Mesenchymal stem cell (in vitro differentiated cells and primary cell): ENCODE data around the gene NOL4L.

Experiments used
- DNase-seq: peaks from one replicate; pipeline ENCODE4 v3.0.0-alpha.2; 2013
- H2AFZ ChIP-seq: one replicate; pipeline ENCODE4 v1.6.1; 2013; ENCODE audit warnings: low read depth, mild to moderate bottlenecking, control low read depth, inconsistent platforms, low read length, moderate library complexity
- H2AK5ac ChIP-seq: 2 replicates; pipeline ENCODE4 v1.6.1; 2013; ENCODE audit warnings: low read length, moderate library complexity, mild to moderate bottlenecking, inconsistent platforms; ENCODE audit not compliant: severe bottlenecking
- H2BK120ac ChIP-seq: one replicate; pipeline ENCODE4 v1.6.1; 2013; ENCODE audit warnings: low read depth, mild to moderate bottlenecking, inconsistent platforms, low read length, moderate library complexity
- H2BK12ac ChIP-seq, 2 experiments: one replicate each; pipeline ENCODE4 v1.6.1; 2013; ENCODE audit warnings: inconsistent platforms in 2 of 2, low read length in 2 of 2, mild to moderate bottlenecking in 2 of 2, moderate library complexity in 2 of 2, control low read depth in 1 of 2
- H2BK15ac ChIP-seq: one replicate; pipeline ENCODE4 v1.6.1; 2013; ENCODE audit warnings: mild to moderate bottlenecking, low read depth, inconsistent platforms; ENCODE audit not compliant: poor library complexity, severe bottlenecking
- H2BK5ac ChIP-seq: 2 replicates; pipeline ENCODE4 v1.6.1; 2013; ENCODE audit warnings: low read depth, mild to moderate bottlenecking, low read length, control low read depth, inconsistent platforms; ENCODE audit not compliant: poor library complexity, severe bottlenecking
- H3K14ac ChIP-seq, 2 experiments: one replicate each; pipeline ENCODE4 v1.6.1; 2013; ENCODE audit warnings: inconsistent platforms in 2 of 2, low read length in 2 of 2, control low read depth in 1 of 2, mild to moderate bottlenecking in 1 of 2, moderate library complexity in 1 of 2
- H3K18ac ChIP-seq, 2 experiments: one replicate each; pipeline ENCODE4 v1.6.1; 2013; ENCODE audit warnings: inconsistent platforms in 2 of 2, low read length in 2 of 2, control low read depth in 1 of 2, low read depth in 1 of 2, mild to moderate bottlenecking in 1 of 2
- H3K23ac ChIP-seq, 2 experiments: one replicate each; pipeline ENCODE4 v1.6.1; 2013; ENCODE audit warnings: inconsistent platforms in 2 of 2, low read length in 2 of 2, mild to moderate bottlenecking in 2 of 2, moderate library complexity in 2 of 2, control low read depth in 1 of 2
- H3K27ac ChIP-seq: 2 replicates; pipeline ENCODE4 v1.5.1; 2013; ENCODE audit warnings: mild to moderate bottlenecking, moderate library complexity, low read length, control low read depth, inconsistent platforms; ENCODE audit not compliant: poor library complexity, severe bottlenecking
- H3K27me3 ChIP-seq, 2 experiments: 2 replicates each; pipeline versions ENCODE4 v1.6.1 to v1.7.0; 2013; ENCODE audit warnings: low read length in 2 of 2, mild to moderate bottlenecking in 2 of 2, moderate library complexity in 2 of 2, control low read depth in 1 of 2, inconsistent platforms in 1 of 2; ENCODE audit not compliant: control insufficient read depth in 1 of 2, insufficient read depth in 1 of 2
- H3K36me3 ChIP-seq, 2 experiments: 2 replicates each; pipeline versions ENCODE4 v1.6.1 to v1.7.0; 2013; ENCODE audit warnings: low read length in 2 of 2, control low read depth in 1 of 2, inconsistent platforms in 1 of 2, low read depth in 1 of 2, mild to moderate bottlenecking in 1 of 2; ENCODE audit not compliant: insufficient read depth in 2 of 2, control insufficient read depth in 1 of 2
- H3K4ac ChIP-seq, 2 experiments: one replicate each; pipeline ENCODE4 v1.6.1; 2013; ENCODE audit warnings: inconsistent platforms in 2 of 2, low read length in 2 of 2, mild to moderate bottlenecking in 2 of 2, moderate library complexity in 2 of 2, control low read depth in 1 of 2, low read depth in 1 of 2
- H3K4me1 ChIP-seq: 2 replicates; pipeline ENCODE4 v1.6.1; 2013; ENCODE audit warnings: low read depth, low read length, control low read depth; ENCODE audit not compliant: control insufficient read depth, insufficient read depth
- H3K4me2 ChIP-seq: 2 replicates; pipeline ENCODE4 v1.6.1; 2013; ENCODE audit warnings: low read length, mild to moderate bottlenecking, inconsistent platforms; ENCODE audit not compliant: poor library complexity, severe bottlenecking
- H3K4me3 ChIP-seq, 2 experiments: 2 replicates each; pipeline versions ENCODE4 v1.5.1 to v1.7.0; 2013; ENCODE audit warnings: low read length in 2 of 2, mild to moderate bottlenecking in 2 of 2, control low read depth in 1 of 2, low read depth in 1 of 2; ENCODE audit not compliant: insufficient read depth in 1 of 2
- H3K79me1 ChIP-seq: replicated peaks from 2 replicates; pipeline ENCODE4 v1.6.1; 2013; ENCODE audit warnings: mild to moderate bottlenecking, control low read depth, low read length, inconsistent platforms; ENCODE audit not compliant: poor library complexity, severe bottlenecking
- H3K9ac ChIP-seq: 2 replicates; pipeline ENCODE4 v1.7.0; 2013; ENCODE audit warnings: mild to moderate bottlenecking, low read length, moderate library complexity
- H3K9me3 ChIP-seq: 2 replicates; pipeline ENCODE4 v1.7.0; 2013; ENCODE audit warnings: mild to moderate bottlenecking, low read length; ENCODE audit not compliant: control insufficient read depth
- H4K8ac ChIP-seq: one replicate; pipeline ENCODE4 v1.6.1; 2013; ENCODE audit warnings: inconsistent platforms, mild to moderate bottlenecking, low read length, moderate library complexity
- H4K91ac ChIP-seq: one replicate; pipeline ENCODE4 v1.6.1; 2013; ENCODE audit warnings: mild to moderate bottlenecking, low read length, inconsistent platforms
- WGBS: methylation state at CpG from one replicate; pipeline ENCODE4 v1.1.7; 2013; ENCODE audit warnings: mixed read lengths; 5-methylcytosine and 5-hydroxymethylcytosine counted together

Gene NOL4L

GRCh38 chr20:32462900-32463641 is 122.1 kb downstream of the NOL4L start:
- Histone ChIP-seq H2BK5ac (no peak overlapping the region), H3K4ac (peak overlapping the region; percentile 3 to 12), H3K14ac (peak overlapping the region in 1 of 2 experiments; percentile 51), H2AFZ (no peak overlapping the region), H3K4me1 (peaks cover 64% of the 10 kb centered on the region), H2BK15ac (peak overlapping the region; percentile 41), H3K27me3 (no peaks in the 10 kb centered on the region), H2BK120ac (no peak overlapping the region), H3K9ac (no peak overlapping the region), H3K36me3 (peaks cover 5 to 80% of the 10 kb centered on the region in 2 experiments), H2BK12ac (peak overlapping the region in 1 of 2 experiments; percentile 82), H3K79me1 (peaks cover 18% of the 10 kb centered on the region), H3K18ac (peak overlapping the region; percentile 48 to 54), H4K8ac (peak overlapping the region; percentile 48), H3K27ac (peak overlapping the region; percentile 0), H3K23ac (no peak overlapping the region), H3K4me3 (no peak overlapping the region), H2AK5ac (peak overlapping the region; percentile 5), H4K91ac (peak overlapping the region; percentile 14), H3K4me2 (no peak overlapping the region), H3K9me3 (no peaks in the 10 kb centered on the region)
- WGBS: 90% methylated on average over 13 of the region's 15 CpGs
- DNase-seq: peak; percentile 33

GRCh38 chr20:32461836-32462600 is 123.1 kb downstream of the NOL4L start:
- Histone ChIP-seq H3K14ac (no peak overlapping the region), H3K27me3 (no peaks in the 10 kb centered on the region), H2AFZ (no peak overlapping the region), H3K4me3 (no peak overlapping the region), H2BK5ac (no peak overlapping the region), H3K4me1 (peaks cover 61% of the 10 kb centered on the region), H2AK5ac (peak overlapping the region; percentile 46), H3K36me3 (peaks cover 5 to 71% of the 10 kb centered on the region in 2 experiments), H4K8ac (no peak overlapping the region), H4K91ac (no peak overlapping the region), H2BK12ac (no peak overlapping the region), H3K27ac (no peak overlapping the region), H3K23ac (no peak overlapping the region), H3K9ac (no peak overlapping the region), H3K18ac (peak overlapping the region in 1 of 2 experiments; percentile 3), H3K9me3 (no peaks in the 10 kb centered on the region), H2BK15ac (no peak overlapping the region), H2BK120ac (no peak overlapping the region), H3K4ac (peak overlapping the region; percentile 33 to 48), H3K79me1 (peaks cover 18% of the 10 kb centered on the region), H3K4me2 (no peak overlapping the region)
- WGBS: 93% methylated on average over 13 of the region's 17 CpGs
- DNase-seq: no peak

- Histone ChIP-seq H3K9ac (no peak overlapping the region), H2AK5ac (no peak overlapping the region), H4K91ac (peak overlapping the region; percentile 46), H3K4me3 (no peak overlapping the region), H2BK5ac (no peak overlapping the region), H3K4ac (no peak overlapping the region), H3K4me2 (no peak overlapping the region), H3K27ac (no peak overlapping the region), H2BK15ac (no peak overlapping the region), H3K4me1 (peaks cover 62% of the 10 kb centered on the region), H3K36me3 (peaks cover 5 to 65% of the 10 kb centered on the region in 2 experiments), H2BK12ac (no peak overlapping the region), H4K8ac (no peak overlapping the region), H2BK120ac (no peak overlapping the region), H3K79me1 (peaks cover 21% of the 10 kb centered on the region), H3K14ac (no peak overlapping the region), H3K27me3 (no peaks in the 10 kb centered on the region), H3K23ac (no peak overlapping the region), H3K18ac (no peak overlapping the region), H2AFZ (no peak overlapping the region), H3K9me3 (no peaks in the 10 kb centered on the region)
- DNase-seq: no peak
- 95% methylated on average over 24 of the region's 24 CpGs for WGBS
Observed at GRCh38 chr20:32460683-32461320, 124.3 kb downstream of the NOL4L start.

- Histone ChIP-seq H3K4me3 (no peak overlapping the region), H2BK5ac (no peak overlapping the region), H2AFZ (no peak overlapping the region), H2BK15ac (no peak overlapping the region), H4K91ac (no peak overlapping the region), H3K27ac (no peak overlapping the region), H4K8ac (peak overlapping the region; percentile 56), H3K79me1 (peaks cover 27% of the 10 kb centered on the region), H3K4ac (no peak overlapping the region), H3K9ac (no peak overlapping the region), H3K14ac (no peak overlapping the region), H3K18ac (no peak overlapping the region), H3K4me2 (no peak overlapping the region), H3K23ac (no peak overlapping the region), H3K4me1 (peaks cover 61% of the 10 kb centered on the region), H2BK12ac (no peak overlapping the region), H3K36me3 (peaks cover 10 to 66% of the 10 kb centered on the region in 2 experiments), H2AK5ac (no peak overlapping the region), H2BK120ac (no peak overlapping the region), H3K27me3 (no peaks in the 10 kb centered on the region), H3K9me3 (no peaks in the 10 kb centered on the region)
- no peak for DNase-seq
- WGBS: 90% methylated on average over 15 of the region's 15 CpGs
Observed at GRCh38 chr20:32460231-32460630, 124.9 kb downstream of the NOL4L start.
